ENCODE measurements around the gene CTIF. TPM values are rescaled to one million over a fixed set of nuclear protein-coding genes. Genes with fewer than 3 reads are reported as not detected.

The CTIF gene
- polyA plus RNA-seq, 1 of the 3 experiments (the other 2 are of a cell fraction): 47.2 TPM

DNA sequence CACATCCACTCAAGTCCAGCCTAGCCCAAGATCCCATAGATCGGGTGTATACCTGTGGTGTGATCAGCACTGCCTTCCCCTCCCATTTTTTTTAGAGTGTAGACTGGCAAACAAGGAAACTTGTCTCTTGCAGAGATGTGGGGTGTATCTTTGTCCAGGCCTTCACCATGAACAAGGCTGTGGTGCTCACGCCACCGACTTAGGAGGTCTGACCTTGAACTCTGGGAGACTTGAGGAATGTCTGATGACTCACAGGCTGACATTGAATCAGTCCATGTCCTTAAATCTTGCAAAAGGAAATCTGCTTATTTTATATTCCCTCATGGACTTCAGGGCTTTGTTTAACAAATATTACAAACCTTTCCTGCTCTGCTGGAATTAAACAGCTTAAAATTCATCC lies 4.5 kb upstream of the CTIF start:
- Histone ChIP-seq H3K9me3 (no peaks in the 10 kb centered on the region), H2AFZ (ENCODE audit: low read depth) (no peak overlapping the region), H3K79me2 (ENCODE audit: insufficient read depth) (peaks cover 4% of the 10 kb centered on the region), H3K4me3 (ENCODE audit: low read depth in 2 of 2, low read length in 1 of 2) (no peak overlapping the region), H3K27ac (ENCODE audit: low read depth in 2 of 2, low read length in 1 of 2) (peak overlapping the region in 1 of 2 experiments; percentile 20; a peak in 1 of 4 replicates), H3K9me2 (no peaks in the 10 kb centered on the region), H3K4me2 (no peak overlapping the region), H3K36me3 (replicated peaks in 1 of 2; ENCODE audit: control insufficient read depth in 1 of 2, insufficient read depth in 2 of 2, low read length in 1 of 2) (no peaks in the 10 kb centered on the region), H3F3A (replicated peaks; ENCODE audit: insufficient read depth) (peaks cover 7% of the 10 kb centered on the region), H3K27me3 (ENCODE audit: insufficient read depth) (no peaks in the 10 kb centered on the region), H3K9ac (no peak overlapping the region), H3K4me1 (ENCODE audit: control insufficient read depth in 1 of 2, insufficient read depth in 2 of 2, low read depth in 1 of 2, low read length in 1 of 2) (peaks cover 6 to 7% of the 10 kb centered on the region in 2 experiments; a peak in 2 of 4 replicates), H4K20me1 (ENCODE audit: insufficient read depth) (no peaks in the 10 kb centered on the region)
- ChIA-PET CTCF (no interaction called here), POLR2A (no interaction called here)
- WGBS (ENCODE audit: low lambda C conversion rate): 84% methylated on average over 3 of the region's 3 CpGs
- DNase-seq: no peak
- no peak for TF ChIP-seq EP300 (IDR thresholded peaks at IDR 0.05; ENCODE audit: borderline replicate concordance in 1 of 2, low read depth in 1 of 2, low read length in 1 of 2)
- peak; percentile 48; the same call in 1 of the 2 replicates for TF ChIP-seq FOSL2 (IDR thresholded peaks at IDR 0.05; ENCODE audit: borderline replicate concordance, low read depth)
- TF ChIP-seq, protein P1, sequence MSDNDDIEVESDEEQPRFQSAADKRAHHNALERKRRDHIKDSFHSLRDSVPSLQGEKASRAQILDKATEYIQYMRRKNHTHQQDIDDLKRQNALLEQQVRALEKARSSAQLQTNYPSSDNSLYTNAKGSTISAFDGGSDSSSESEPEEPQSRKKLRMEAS (IDR thresholded peaks at IDR 0.05; ENCODE audit: low read depth): no peak
- no peak for TF ChIP-seq RFX5 (IDR thresholded peaks at IDR 0.05; ENCODE audit: low read length)
- no peak for TF ChIP-seq NRF1 (IDR thresholded peaks at IDR 0.05; ENCODE audit: low read depth, low read length)
- TF ChIP-seq JUND (IDR thresholded peaks at IDR 0.05): 0 out of 2 replicates have a peak, but pooled peaks have one; percentile 21
- no peak for TF ChIP-seq RXRA (IDR thresholded peaks at IDR 0.05; ENCODE audit: borderline replicate concordance, low read depth)

- H3K9ac ChIP-seq: no peak overlapping the region
- peaks cover 4 to 6% of the 10 kb centered on the region in 2 experiments; a peak in 2 of 4 replicates for H3K4me1 ChIP-seq (ENCODE audit: control insufficient read depth in 1 of 2, insufficient read depth in 2 of 2, low read depth in 1 of 2, low read length in 1 of 2)
- no peaks in the 10 kb centered on the region for H3K9me3 ChIP-seq
- no peaks in the 10 kb centered on the region for H3K9me2 ChIP-seq
- POLR2A ChIA-PET: no interaction called here
- no peaks in the 10 kb centered on the region for H3K27me3 ChIP-seq (ENCODE audit: insufficient read depth)
- H2AFZ ChIP-seq (ENCODE audit: low read depth): no peak overlapping the region
- H3F3A ChIP-seq (replicated peaks; ENCODE audit: insufficient read depth): peaks cover 11% of the 10 kb centered on the region
- H3K36me3 ChIP-seq (replicated peaks in 1 of 2; ENCODE audit: control insufficient read depth in 1 of 2, insufficient read depth in 2 of 2, low read length in 1 of 2): no peaks in the 10 kb centered on the region
- H3K4me2 ChIP-seq: no peak overlapping the region
- no peak overlapping the region for H3K27ac ChIP-seq (ENCODE audit: low read depth in 2 of 2, low read length in 1 of 2)
- no peaks in the 10 kb centered on the region for H4K20me1 ChIP-seq (ENCODE audit: insufficient read depth)
- TF ChIP-seq, protein P2, sequence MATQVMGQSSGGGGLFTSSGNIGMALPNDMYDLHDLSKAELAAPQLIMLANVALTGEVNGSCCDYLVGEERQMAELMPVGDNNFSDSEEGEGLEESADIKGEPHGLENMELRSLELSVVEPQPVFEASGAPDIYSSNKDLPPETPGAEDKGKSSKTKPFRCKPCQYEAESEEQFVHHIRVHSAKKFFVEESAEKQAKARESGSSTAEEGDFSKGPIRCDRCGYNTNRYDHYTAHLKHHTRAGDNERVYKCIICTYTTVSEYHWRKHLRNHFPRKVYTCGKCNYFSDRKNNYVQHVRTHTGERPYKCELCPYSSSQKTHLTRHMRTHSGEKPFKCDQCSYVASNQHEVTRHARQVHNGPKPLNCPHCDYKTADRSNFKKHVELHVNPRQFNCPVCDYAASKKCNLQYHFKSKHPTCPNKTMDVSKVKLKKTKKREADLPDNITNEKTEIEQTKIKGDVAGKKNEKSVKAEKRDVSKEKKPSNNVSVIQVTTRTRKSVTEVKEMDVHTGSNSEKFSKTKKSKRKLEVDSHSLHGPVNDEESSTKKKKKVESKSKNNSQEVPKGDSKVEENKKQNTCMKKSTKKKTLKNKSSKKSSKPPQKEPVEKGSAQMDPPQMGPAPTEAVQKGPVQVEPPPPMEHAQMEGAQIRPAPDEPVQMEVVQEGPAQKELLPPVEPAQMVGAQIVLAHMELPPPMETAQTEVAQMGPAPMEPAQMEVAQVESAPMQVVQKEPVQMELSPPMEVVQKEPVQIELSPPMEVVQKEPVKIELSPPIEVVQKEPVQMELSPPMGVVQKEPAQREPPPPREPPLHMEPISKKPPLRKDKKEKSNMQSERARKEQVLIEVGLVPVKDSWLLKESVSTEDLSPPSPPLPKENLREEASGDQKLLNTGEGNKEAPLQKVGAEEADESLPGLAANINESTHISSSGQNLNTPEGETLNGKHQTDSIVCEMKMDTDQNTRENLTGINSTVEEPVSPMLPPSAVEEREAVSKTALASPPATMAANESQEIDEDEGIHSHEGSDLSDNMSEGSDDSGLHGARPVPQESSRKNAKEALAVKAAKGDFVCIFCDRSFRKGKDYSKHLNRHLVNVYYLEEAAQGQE (IDR thresholded peaks at IDR 0.05; ENCODE audit: low read depth, low read length): no peak
- TF ChIP-seq EZH2phosphoT487 (IDR thresholded peaks at IDR 0.05; ENCODE audit: borderline replicate concordance, low read depth): no peak
- no peak for TF ChIP-seq ZBTB33 (IDR thresholded peaks at IDR 0.05; ENCODE audit: borderline replicate concordance, low read depth)
- no peak for TF ChIP-seq RAD21 (IDR thresholded peaks at IDR 0.05; ENCODE audit: low read length)
- TF ChIP-seq GABPA (IDR thresholded peaks at IDR 0.05; ENCODE audit: low read depth): no peak
- TF ChIP-seq, protein P3, sequence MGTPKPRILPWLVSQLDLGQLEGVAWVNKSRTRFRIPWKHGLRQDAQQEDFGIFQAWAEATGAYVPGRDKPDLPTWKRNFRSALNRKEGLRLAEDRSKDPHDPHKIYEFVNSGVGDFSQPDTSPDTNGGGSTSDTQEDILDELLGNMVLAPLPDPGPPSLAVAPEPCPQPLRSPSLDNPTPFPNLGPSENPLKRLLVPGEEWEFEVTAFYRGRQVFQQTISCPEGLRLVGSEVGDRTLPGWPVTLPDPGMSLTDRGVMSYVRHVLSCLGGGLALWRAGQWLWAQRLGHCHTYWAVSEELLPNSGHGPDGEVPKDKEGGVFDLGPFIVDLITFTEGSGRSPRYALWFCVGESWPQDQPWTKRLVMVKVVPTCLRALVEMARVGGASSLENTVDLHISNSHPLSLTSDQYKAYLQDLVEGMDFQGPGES (IDR thresholded peaks at IDR 0.05; ENCODE audit: low read depth, low read length): no peak
- DNase-seq: no peak
- H3K4me3 ChIP-seq (ENCODE audit: low read depth in 2 of 2, low read length in 1 of 2): no peak overlapping the region
- 72% methylated on average over 2 of the region's 2 CpGs for WGBS (ENCODE audit: low lambda C conversion rate)
- peaks cover 17% of the 10 kb centered on the region for H3K79me2 ChIP-seq (ENCODE audit: insufficient read depth)
- CTCF ChIA-PET: interaction anchor here (1.4 kb wide), 1 partner anchor 44 kb away, joined by 4 read pairs; no protein-coding TSS in a partner anchor
Measured at GRCh38 chr18:48535956-48536355, 2.9 kb upstream of the CTIF start.

All from SK-N-SH (cell line).